NCI-H1694 treated with DMSO at 0.1 percent for 48 hours (cell line): ENCODE results near the gene MAP3K2.
A peak's percentile ranks its signal among the peaks of the same experiment; 100 is the strongest.
"Not testable (repeated sequence)": the region's sequence is repeated elsewhere in the genome, so short reads cannot be mapped to it uniquely, and the experiment has no call there.

Experiments used
- DNase-seq: peaks from one replicate; lab custom pipeline; 2025; lab: John Stamatoyannopoulos, UW

MAP3K2 gene

DNA sequence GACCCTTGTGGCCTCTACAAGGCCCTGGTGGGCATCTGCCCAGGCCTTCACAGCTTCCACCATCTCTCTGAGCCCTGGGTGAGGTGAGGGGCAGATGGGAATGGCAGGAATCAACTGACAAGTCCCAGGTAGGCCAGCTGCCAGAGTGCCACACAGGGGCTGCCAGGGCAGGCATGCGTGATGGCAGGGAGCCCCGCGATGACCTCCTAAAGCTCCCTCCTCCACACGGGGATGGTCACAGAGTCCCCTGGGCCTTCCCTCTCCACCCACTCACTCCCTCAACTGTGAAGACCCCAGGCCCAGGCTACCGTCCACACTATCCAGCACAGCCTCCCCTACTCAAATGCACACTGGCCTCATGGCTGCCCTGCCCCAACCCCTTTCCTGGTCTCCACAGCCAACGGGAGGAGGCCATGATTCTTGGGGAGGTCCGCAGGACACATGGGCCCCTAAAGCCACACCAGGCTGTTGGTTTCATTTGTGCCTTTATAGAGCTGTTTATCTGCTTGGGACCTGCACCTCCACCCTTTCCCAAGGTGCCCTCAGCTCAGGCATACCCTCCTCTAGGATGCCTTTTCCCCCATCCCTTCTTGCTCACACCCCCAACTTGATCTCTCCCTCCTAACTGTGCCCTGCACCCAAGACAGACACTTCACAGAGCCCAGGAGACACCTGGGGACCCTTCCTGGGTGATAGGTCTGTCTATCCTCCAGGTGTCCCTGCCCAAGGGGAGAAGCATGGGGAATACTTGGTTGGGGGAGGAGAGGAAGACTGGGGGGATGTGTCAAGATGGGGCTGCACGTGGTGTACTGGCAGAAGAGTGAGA, 32.5 kb upstream of the MAP3K2 start:
- DNase-seq: no peak

DNA sequence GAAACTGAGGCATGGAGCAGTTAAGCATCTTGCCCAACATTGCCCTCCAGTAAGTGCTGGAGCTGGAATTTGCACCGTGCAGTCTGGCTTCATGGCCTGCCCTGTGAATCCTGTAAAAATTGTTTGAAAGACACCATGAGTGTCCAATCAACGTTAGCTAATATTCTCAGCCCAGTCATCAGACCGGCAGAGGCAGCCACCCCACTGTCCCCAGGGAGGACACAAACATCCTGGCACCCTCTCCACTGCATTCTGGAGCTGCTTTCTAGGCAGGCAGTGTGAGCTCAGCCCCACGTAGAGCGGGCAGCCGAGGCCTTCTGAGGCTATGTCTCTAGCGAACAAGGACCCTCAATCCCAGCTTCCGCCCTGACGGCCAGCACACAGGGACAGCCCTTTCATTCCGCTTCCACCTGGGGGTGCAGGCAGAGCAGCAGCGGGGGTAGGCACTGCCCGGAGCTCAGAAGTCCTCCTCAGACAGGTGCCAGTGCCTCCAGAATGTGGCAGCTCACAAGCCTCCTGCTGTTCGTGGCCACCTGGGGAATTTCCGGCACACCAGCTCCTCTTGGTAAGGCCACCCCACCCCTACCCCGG, 31.8 kb upstream of the MAP3K2 start:
- no peak for DNase-seq

DNA sequence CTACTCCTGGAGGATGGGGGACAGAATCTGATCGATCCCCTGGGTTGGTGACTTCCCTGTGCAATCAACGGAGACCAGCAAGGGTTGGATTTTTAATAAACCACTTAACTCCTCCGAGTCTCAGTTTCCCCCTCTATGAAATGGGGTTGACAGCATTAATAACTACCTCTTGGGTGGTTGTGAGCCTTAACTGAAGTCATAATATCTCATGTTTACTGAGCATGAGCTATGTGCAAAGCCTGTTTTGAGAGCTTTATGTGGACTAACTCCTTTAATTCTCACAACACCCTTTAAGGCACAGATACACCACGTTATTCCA, 31.3 kb upstream of the MAP3K2 start:
- DNase-seq: no peak

DNA sequence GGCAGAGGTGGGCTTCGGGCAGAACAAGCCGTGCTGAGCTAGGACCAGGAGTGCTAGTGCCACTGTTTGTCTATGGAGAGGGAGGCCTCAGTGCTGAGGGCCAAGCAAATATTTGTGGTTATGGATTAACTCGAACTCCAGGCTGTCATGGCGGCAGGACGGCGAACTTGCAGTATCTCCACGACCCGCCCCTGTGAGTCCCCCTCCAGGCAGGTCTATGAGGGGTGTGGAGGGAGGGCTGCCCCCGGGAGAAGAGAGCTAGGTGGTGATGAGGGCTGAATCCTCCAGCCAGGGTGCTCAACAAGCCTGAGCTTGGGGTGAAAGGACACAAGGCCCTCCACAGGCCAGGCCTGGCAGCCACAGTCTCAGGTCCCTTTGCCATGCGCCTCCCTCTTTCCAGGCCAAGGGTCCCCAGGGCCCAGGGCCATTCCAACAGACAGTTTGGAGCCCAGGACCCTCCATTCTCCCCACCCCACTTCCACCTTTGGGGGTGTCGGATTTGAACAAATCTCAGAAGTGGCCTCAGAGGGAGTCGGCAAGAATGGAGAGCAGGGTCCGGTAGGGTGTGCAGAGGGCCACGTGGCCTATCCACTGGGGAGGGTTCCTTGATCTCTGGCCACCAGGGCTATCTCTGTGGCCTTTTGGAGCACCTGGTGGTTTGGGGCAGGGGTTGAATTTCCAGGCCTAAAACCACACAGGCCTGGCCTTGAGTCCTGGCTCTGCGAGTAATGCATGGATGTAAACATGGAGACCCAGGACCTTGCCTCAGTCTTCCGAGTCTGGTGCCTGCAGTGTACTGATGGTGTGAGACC, 30.7 kb upstream of the MAP3K2 start, which contains the start of gene PROC:
Gene PROC, plus strand, starts transcription at position 128 of the 812 bp plus-strand sequence. CDS start 1,516 bp downstream, outside the sequence.
- no peak for DNase-seq

DNA sequence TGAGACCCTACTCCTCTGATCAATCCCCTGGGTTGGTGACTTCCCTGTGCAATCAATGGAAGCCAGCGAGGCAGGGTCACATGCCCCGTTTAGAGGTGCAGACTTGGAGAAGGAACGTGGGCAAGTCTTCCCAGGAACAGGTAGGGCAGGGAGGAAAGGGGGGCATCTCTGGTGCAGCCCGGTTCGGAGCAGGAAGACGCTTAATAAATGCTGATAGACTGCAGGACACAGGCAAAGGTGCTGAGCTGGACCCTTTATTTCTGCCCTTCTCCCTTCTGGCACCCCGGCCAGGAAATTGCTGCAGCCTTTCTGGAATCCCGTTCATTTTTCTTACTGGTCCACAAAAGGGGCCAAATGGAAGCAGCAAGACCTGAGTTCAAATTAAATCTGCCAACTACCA, 29.6 kb upstream of the MAP3K2 start:
- no peak for DNase-seq

DNA sequence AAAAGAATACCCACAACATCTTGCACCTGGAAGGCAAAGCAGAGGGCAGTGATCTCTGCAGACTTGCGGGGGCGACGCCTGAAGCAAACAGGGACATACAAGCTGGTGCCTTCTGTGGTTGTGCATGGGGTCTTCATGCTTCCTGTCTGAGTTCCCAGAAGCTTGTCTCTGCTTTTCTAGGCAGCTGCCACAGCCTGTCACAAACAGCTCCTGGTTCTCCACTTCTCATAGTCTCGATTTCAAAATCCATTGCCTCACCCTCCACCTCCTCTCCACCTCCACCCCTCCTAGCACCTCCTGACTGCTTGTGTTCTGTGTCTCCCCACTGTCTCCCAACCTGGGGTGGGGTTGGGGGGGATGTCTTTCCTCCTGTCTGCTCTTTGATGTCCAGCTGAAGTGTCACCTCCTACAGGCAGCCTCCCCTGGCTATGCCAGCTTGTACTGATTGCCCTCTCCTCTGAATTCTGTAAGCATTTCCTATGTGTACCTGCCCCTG, 28.8 kb upstream of the MAP3K2 start:
- DNase-seq: peak; percentile 27

DNA sequence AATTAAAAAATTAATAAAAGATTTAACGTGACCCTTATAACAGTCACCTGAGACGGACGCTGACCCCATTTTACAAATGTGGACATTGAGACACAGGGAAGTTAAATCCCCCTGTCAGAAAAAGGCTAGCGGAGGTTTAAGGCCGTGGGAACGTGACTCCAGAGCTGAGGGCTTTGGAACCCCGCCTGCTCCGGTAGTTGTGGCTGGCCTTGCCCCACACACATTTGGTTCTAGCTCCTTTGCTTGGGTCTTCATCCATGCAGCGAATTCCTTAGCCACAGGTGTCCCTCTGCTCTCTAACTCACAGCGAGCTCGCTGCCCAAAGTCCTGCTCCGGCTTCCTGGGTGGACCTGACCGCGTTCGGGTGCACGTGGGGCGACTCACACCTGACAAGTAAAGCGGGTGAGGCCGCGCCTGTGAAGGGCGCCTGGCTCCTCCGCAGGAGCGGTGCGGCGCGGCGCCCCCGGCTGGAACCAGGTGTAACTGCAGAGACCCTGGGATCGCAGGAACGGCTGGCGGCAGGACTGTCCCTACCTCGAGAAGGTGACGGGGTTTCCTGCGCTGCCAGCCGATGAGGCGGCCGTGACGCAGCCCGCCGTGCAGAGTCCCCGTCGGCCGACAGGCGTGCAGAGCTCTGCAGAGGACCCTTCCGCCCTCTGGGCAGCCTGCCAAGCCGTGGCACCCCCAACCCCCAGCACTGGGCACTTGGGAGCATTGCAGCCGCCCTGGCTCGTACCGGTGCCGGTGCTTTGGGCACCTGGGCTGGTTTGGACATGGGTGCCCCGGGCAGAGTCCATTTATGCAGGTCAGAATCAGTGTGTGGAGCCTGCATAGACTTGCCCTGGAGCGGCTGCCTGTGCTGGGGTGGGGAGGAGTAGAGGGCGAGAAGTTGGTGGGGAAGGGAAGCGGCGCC, 28.1 kb upstream of the MAP3K2 start:
- peak; percentile 50 for DNase-seq

DNA sequence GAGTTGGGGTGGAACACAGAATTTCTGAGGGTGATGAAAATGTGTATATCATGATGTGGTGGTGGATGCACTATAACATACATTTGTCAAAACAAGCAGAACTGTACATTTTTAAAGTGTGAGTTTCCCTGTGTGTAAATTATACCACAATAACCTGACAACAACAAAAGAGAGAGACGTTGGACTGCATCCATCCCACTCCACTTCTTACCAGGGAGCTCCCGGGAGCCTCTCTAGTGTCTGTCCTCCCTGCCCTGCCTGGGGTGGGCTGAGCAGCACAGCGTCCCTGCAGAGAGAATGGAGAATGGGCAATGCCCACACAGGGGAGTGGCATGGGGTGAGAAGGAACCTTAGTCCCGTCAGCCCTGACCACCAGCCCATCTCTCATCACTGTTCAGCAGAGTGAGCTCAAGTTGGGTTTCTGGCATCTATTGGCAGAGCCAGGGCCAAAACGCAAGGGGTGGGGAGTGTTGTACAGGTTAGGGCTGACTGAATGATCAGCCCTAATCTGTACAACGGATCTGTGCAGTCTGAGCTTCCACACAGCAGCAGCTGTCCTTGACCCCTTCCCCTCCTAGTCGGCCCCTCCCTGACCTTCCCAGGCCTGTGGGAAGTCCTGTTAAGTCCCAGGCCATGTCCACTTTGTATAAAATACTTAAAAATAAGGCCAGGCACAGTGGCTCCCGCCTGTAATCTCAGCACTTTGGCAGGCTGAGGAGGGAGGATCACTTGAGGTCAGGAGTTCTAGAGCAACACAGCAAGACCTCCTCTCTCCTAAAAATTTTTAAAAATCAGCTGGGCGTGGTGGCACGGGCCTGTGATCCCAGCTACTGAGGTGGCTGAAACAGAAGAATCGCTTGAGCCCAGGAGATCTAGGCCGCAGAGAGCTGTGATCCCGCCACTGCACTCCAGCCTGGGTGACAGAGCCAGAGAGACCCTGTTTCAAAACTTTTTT, 27.1 kb upstream of the MAP3K2 start:
- no peak for DNase-seq

DNA sequence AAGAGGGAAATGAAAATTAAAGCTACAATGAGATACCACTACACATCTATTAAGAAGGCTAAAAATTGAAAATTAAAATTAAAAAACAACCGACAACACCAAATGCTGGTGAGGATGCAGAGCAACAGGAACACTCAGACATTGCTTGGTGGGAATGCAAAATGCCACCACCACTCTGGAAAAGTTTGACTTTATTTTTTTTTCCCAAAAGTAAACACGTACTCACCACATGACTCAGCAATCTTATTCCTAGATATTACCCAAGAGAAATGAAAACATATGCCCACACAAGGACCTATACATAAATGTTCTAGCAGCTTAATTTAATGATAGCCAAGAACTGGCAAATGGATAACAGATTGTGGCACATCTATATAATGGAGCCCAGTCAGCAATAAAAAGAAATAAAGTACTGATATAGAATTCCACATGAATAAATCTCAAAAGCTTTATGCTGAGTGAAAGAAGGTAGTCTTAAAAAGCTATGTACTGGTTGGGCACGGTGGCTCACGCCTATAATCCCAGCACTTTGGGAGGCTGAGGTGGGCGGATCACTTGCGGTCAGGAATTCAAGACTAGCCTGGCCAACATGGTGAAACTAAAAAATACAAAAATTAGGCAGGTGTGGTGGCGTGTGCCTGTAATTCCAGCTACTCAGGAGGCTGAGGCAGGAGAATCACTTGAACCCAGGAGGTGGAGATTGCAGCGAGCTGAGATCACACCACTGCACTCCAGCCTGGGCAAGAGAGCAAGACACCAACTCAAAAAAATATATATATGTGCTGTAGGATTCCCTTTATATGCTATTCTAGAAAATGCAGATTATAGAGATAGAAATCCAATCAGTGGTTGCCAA, 26.2 kb upstream of the MAP3K2 start:
- DNase-seq: no peak

DNA sequence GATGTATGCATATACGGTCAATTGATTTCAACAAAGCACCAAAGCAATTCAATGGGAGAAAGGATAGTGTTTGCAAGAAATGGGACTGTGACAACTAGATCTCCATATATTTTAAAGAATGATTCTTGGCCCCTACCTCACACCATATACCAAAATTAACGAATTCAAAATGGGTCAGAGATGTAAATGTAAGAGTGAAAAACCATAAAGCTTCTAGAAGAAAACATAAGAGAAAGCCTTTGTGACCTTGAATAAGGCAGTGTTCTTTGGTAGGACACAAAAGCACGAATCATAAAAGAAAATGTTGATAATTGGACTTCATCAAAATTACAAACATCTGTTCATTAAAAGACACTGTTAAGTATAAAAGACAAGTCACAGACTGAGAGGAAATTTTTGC, 25.4 kb upstream of the MAP3K2 start:
- no peak for DNase-seq

DNA sequence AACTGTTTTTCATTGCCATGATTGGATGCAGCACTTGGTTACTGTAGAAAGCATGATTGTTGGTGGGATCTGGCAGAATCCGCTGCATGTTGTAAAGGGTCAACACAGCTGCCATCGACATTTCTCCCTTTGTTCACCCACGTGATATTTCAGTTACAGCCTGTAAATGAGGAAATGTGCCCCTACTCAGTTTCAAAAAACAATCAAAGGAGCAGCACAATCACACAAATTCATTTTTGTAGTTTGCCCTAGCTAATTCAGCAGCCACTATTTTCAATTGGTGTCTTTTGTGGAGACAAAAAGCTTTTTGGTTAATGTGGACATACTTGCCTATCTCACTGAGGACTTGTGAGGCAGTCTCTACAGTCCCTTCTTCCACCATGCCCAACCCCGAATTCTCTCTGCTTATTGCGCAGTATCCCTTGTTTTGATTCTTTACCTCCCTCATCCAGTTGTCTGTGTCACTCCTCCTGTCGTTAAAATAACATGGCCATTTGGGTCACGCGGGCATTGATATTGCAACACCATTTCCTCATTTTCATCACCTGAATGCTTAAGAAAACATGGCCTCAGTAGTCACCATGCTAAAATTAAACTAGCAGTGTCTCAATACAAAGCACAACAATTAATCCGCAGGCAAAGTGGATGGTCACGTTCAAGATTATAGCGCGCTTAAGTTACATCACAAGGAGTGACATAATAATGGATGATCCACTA, 24.0 kb upstream of the MAP3K2 start:
- peak; percentile 41 for DNase-seq

DNA sequence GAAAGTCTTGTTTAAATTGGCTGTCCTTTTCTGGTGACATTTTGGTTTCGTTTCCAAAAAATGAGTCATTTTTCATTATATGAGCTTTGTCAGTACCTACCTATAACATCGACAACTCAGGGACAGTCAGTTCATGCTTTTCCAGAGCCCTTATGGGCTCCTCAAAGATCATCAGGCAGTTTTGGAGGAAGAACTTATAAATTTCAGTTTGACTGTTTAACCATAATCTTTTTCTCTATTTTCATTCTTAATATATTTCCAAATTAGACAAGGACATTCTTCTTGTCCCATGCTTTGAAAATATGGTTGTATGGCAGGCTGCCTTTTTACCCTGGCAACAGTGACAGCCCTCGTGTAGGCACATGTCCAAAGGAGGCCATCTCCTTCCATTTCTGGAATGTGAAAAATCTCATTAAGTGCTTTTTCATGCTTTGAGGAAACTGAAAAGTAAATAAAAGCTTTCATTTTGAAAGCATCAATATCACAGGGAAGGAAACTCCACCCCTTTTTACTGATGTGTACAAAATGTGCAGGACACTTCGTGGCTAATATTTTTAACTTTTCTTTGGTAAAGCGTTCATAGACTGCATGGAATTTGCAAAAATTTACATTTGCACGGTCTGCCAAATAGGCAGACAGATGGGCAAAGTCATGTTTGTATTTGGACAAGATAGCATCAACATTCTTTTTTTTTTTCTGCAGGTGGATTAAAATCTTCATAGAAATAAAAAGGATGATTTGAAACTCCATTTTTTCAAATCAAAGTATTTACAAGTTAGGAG, 23.3 kb upstream of the MAP3K2 start:
- peak; percentile 41 for DNase-seq

DNA sequence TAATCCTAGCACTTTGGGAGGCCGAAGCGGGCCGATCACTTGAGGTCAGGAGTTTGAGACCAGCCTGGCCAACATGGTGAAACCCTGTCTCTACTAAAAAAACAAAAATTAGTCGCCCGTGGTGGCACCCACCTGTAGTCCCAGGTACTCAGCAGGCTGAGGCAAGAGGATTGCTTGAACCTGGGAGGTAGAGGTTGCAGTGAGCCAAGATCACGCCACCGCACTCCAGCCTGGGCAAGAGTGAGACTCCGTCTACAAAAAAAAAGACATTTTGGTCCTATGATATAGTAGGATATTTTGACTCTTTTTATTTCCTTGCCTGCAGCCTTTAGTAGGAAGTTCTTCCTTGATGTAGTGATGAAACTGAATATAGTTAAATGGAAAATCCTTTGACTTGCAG, 21.9 kb upstream of the MAP3K2 start:
- DNase-seq: not testable (repeated sequence)

DNA sequence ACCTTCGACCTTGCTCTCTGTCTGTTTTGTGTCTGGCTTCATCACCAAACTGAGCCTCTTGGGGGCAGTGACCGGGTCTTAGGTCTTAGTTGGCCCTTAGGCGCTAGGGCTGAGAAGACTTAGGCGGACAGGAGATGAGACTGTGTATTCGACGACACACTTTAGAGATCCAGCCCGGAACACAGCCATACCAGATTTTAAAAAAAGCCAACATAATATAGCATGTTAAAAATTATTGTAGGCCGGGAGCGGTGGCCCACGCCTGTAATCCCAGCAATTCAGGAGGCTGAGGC, 21.0 kb upstream of the MAP3K2 start:
- no peak for DNase-seq

DNA sequence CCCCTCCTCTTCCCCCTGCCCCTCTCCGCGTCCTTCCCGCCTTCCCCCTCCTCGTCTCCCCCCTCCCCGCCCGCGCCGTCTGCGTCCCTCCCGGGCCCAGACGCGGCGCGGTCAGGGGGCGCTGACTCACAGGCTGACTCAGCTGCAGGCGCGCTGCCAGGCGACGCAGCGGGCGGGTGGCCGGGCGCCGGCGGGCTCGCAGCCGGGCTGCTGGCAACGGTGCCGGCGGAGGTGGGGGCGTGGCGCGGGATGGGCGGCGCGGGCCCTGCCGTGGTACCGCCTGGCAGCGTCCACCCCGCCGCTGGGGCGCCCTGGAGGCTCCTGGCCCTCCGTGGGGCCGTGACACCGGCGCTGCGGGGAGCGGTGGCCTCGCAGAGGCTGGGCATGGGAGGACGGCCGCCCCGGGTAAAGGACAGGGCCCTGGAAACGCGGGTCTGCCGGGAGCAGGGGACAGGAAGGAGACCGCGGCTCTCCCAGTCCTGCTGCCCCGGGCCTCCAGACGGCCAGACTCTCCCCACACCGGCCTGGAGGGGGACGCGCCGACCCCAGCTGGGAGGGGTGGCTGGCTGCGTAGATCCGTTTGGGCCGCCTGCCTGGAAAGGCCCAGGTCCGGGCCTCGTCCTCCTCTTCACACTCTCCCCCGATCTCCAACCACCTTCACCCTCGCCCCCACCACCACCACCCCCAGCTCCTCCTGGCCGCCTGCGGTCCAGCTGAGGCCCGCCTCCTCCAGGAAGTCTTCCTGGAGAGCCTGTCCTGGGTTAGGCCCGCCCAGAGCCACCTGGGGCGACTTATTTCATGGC, 20.4 kb upstream of the MAP3K2 start:
- peak; percentile 66 for DNase-seq

DNA sequence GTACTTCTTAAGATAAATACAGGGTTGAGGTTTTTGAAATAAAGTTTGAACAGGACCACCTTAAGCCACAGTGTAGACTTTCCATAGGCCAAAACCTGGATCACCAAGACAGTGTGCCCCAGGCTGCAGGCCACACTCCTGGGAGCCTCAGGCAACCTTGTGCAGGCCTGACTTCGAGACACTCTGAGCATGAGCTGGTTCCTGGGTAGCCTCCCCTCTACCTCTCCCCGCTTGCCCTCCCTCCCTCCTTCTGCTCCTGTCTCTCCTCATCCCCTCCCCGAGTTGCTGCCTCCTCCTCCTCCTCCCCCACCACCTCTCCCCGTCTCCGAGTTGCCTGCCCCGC, 19.9 kb upstream of the MAP3K2 start:
- no peak for DNase-seq

DNA sequence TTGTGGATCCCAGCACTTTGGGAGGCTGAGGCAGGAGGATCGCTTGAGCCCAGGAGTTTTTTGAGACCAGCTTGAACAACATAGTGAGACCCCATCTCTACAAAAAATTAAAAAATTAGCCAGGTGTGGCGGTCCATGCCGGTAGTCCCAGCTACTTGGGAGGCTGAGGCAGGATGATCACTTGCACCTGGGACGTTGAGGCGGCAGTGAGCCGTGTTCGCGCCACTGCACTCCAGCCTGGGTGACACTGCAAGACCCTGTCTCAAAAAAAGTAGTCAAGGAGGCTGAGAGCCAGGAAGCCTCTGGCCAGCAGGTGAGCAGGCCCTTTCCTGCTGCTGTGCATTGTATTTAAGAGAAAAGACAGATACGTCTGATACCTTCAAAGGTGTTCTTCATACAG, 19.3 kb upstream of the MAP3K2 start:
- no peak for DNase-seq

DNA sequence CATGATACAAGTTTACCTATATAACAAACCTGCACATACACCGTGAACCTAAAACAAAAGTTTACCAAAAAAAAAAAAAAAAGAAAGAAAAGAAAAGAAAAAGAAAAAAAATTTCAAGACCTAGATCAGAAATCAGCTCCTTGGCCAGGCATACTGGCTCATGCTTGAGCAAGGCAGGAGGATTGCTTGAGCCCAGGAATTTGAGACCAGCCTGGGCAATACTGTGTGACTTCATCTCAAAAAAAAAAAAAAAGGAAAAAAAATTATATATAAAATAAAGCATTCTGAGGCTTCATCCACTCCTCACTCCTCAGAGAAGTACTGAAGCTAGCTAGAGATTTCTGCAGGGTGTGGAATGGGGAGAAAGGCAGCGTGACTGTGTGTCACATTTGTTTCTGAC, 18.7 kb upstream of the MAP3K2 start:
- no peak for DNase-seq
